ENCODE measurements around the gene ZNF280B.

DNA sequence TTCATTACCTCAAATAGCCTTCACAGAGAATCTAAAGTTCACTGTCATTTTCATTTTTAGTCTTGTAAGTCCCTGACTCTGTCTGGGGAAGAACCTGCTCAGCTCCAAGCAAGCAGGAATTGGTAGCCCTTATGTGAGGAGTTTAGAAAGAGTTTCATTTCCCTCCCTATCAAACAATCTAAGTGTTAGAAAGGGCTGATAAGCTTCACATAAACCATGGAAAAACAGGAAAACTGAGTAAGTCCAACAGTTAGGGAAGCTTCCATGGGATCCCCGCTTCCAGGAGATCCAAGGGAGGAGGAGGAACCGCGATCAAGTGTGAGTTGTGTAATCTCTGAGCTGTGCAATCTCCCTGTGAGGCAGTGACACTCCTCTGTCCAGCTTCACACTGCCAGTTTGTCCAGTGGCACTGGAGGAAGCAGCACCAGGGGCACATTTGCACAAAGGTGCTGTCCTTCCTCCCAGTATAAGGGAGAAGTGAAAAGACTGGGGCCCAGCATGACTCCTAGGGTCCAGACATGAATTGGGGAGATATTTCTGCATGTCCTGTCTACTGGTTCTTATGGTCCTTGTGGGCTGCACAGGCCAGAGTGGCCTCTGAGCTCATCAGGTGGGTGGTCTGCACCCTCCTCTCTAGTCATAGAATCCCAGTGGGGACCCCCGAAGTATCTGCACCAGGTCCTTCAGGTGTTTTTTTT, 46.2 kb upstream of the ZNF280B start:
- TF ChIP-seq, protein P1, sequence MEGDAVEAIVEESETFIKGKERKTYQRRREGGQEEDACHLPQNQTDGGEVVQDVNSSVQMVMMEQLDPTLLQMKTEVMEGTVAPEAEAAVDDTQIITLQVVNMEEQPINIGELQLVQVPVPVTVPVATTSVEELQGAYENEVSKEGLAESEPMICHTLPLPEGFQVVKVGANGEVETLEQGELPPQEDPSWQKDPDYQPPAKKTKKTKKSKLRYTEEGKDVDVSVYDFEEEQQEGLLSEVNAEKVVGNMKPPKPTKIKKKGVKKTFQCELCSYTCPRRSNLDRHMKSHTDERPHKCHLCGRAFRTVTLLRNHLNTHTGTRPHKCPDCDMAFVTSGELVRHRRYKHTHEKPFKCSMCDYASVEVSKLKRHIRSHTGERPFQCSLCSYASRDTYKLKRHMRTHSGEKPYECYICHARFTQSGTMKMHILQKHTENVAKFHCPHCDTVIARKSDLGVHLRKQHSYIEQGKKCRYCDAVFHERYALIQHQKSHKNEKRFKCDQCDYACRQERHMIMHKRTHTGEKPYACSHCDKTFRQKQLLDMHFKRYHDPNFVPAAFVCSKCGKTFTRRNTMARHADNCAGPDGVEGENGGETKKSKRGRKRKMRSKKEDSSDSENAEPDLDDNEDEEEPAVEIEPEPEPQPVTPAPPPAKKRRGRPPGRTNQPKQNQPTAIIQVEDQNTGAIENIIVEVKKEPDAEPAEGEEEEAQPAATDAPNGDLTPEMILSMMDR (IDR thresholded peaks at IDR 0.05; ENCODE audit: poor library complexity): no peak
- no peak for TF ChIP-seq EZH2 (IDR thresholded peaks at IDR 0.05; ENCODE audit: borderline replicate concordance)
- TF ChIP-seq EZH2phosphoT487 (IDR thresholded peaks at IDR 0.05; ENCODE audit: low read depth, severe bottlenecking, unreplicated experiment): no peak

Measured in hepatocyte (in vitro differentiated cells).